Colonic mucosa (tissue), 4 donors: ENCODE data around the gene PDCD1LG2. TPM values are rescaled to one million over a fixed set of nuclear protein-coding genes. Genes with fewer than 3 reads are reported as not detected.

Source experiments
- DNase-seq: peaks from one replicate; pipeline ENCODE4 v3.0.0-alpha.2; 2020
- H3K27ac ChIP-seq: fragments of 200-600 bp; one replicate; pipeline ENCODE4 v1.8.0; 2021
- H3K27me3 ChIP-seq: fragments of 200-600 bp; one replicate; pipeline ENCODE4 v1.8.0; 2021
- H3K36me3 ChIP-seq: fragments of 200-600 bp; one replicate; pipeline ENCODE4 v1.8.0; 2021
- H3K4me1 ChIP-seq: fragments of 200-600 bp; one replicate; pipeline ENCODE4 v1.8.0; 2021; ENCODE audit warnings: mild to moderate bottlenecking
- H3K4me3 ChIP-seq: fragments of 200-600 bp; one replicate; pipeline ENCODE4 v1.8.0; 2021
- H3K9ac ChIP-seq, 2 donors: one replicate each; pipeline ENCODE4 v1.7.0; 2013; ENCODE audit warnings: control low read depth in 2 of 2, low read depth in 2 of 2, low read length in 2 of 2
- H3K9me3 ChIP-seq: fragments of 200-600 bp; one replicate; pipeline ENCODE4 v1.8.0; 2021
- CTCF ChIP-seq: fragments of 200-600 bp; IDR thresholded peaks from one replicate; pipeline ENCODE4 v1.8.0; 2022; ENCODE audit warnings: antibody characterized with exemption, mild to moderate bottlenecking
- intact Hi-C: fragments of 100-400 bp; cut with DNase I; formaldehyde crosslinking; loops from one replicate; pipeline ENCODE4 v1.14.1; 2022
- total RNA-seq, 2 donors: library from RNA; stranded (reverse); fragmentation: NEBNext Ultra II Directional in 1 of 2; extraction: Animal tissue kit (Norgen Biotek cat#: 25700) in 1 of 2; gene quantifications; one replicate each; pipeline ENCODE4 v1.2.1, GENCODE V29; 2021
- donor health status: healthy.
- donor health status: DM: no; HTN: no; CAD: no.
- donor health status: DM: no; HTN: no; CAD: no.

PDCD1LG2 gene
- total RNA-seq, 2 donors from 2014 or later: 0.15 to 1.0 TPM

- TF ChIP-seq CTCF: no peak
- Histone ChIP-seq H3K4me1 (no peaks in the 10 kb centered on the region), H3K27me3 (no peaks in the 10 kb centered on the region), H3K9ac (no peak overlapping the region), H3K4me3 (no peak overlapping the region), H3K36me3 (no peaks in the 10 kb centered on the region), H3K27ac (no peak overlapping the region), H3K9me3 (no peaks in the 10 kb centered on the region)
- intact Hi-C loops: no loop called here
- DNase-seq: no peak
Observed at GRCh38 chr9:5560443-5561100, 50.2 kb downstream of the PDCD1LG2 start.

DNA sequence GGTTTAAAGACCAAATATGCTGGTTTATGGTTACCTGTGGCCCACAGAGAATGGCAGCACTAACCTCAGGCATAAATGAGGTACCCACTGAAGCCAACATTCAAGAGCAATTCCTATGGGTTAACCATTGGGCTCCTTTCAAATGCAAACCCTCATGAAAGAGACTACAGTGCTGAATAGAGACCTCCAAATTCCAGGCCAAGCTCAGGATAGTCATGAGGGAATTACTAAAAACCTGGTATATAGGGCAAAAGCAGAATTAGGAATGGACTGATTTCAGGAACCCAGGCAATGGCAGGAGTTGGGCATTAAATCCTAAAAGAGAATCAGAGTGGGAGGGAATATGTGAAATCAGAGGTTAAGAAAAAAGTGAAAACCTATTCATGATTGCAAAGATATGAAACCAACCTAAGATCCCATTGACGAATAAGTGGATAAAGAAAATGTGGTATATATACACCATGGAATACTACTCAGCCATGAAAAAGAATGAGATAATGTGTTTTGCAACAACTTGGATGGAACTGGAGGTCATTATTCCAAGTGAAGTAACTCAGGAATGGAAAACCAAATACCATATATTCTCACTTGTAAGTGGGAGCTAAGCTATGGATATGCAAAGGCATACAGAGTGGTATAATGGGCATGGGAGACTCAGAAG is 51.6 kb downstream of the PDCD1LG2 start:
- no peaks in the 10 kb centered on the region for H3K4me1 ChIP-seq
- no peaks in the 10 kb centered on the region for H3K9me3 ChIP-seq
- no peaks in the 10 kb centered on the region for H3K27me3 ChIP-seq
- no peak for DNase-seq
- H3K4me3 ChIP-seq: no peak overlapping the region
- intact Hi-C loops: no loop called here
- H3K36me3 ChIP-seq: no peaks in the 10 kb centered on the region
- no peak overlapping the region for H3K9ac ChIP-seq
- H3K27ac ChIP-seq: no peak overlapping the region
- no peak for TF ChIP-seq CTCF

- Histone ChIP-seq H3K4me3 (no peak overlapping the region), H3K9ac (no peak overlapping the region), H3K9me3 (no peaks in the 10 kb centered on the region), H3K36me3 (no peaks in the 10 kb centered on the region), H3K27ac (no peak overlapping the region), H3K27me3 (no peaks in the 10 kb centered on the region), H3K4me1 (no peaks in the 10 kb centered on the region)
- intact Hi-C loops: no loop called here
- TF ChIP-seq CTCF: no peak
- DNase-seq: no peak
Observed at GRCh38 chr9:5562806-5563416, 52.6 kb downstream of the PDCD1LG2 start.

- DNase-seq: no peak
- intact Hi-C loops: no loop called here
- Histone ChIP-seq H3K4me3 (no peak overlapping the region), H3K27me3 (no peaks in the 10 kb centered on the region), H3K4me1 (no peaks in the 10 kb centered on the region), H3K36me3 (no peaks in the 10 kb centered on the region), H3K9ac (no peak overlapping the region), H3K9me3 (no peaks in the 10 kb centered on the region), H3K27ac (no peak overlapping the region)
- no peak for TF ChIP-seq CTCF
Observed at GRCh38 chr9:5563417-5563815, 53.1 kb downstream of the PDCD1LG2 start.

DNA sequence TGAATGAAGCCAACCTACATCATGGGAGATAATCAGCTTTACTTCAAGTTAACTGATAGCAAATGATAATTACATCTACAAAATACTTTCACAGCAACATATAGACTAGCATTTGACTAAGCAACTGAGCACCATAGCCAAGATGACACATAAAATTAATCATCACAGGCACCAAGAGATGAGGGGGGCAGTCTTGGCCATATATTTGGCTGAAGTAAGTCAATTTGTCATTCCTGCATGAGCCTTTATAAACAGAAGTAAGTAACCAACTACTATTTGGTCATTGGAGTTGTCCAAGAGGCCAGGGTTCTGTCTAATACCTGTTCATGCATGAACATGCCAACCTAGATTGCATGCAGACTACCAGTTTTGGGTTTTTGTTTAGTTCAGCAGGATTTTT is 53.6 kb downstream of the PDCD1LG2 start:
- Histone ChIP-seq H3K4me1 (no peaks in the 10 kb centered on the region), H3K4me3 (no peak overlapping the region), H3K27ac (no peak overlapping the region), H3K36me3 (no peaks in the 10 kb centered on the region), H3K27me3 (no peaks in the 10 kb centered on the region), H3K9me3 (no peaks in the 10 kb centered on the region), H3K9ac (no peak overlapping the region)
- no peak for TF ChIP-seq CTCF
- intact Hi-C loops: no loop called here
- DNase-seq: no peak
